Measurements from ENCODE around the gene TLN1. TPM values are rescaled to one million over a fixed set of nuclear protein-coding genes. Genes with fewer than 3 reads are reported as not detected.

TLN1 gene
- total RNA-seq, 1 experiment from 2014 or later: 173 TPM

- H3K4me3 ChIP-seq (ENCODE audit: low read depth, low read length, poor library complexity, severe bottlenecking): no peak overlapping the region
- TF ChIP-seq CTCF (conservative IDR thresholded peaks at IDR 0.05; ENCODE audit: low read depth, low read length) (no peak), EZH2 (IDR thresholded peaks at IDR 0.05; ENCODE audit: borderline replicate concordance, low read depth, low read length, poor library complexity, severe bottlenecking) (no peak)
- BruUV-seq (replicated peaks): no TSS peak
- peaks cover 8% of the 10 kb centered on the region for H3K36me3 ChIP-seq (ENCODE audit: insufficient read depth, low read length, poor library complexity, severe bottlenecking)
- peaks cover 21% of the 10 kb centered on the region for H3K4me1 ChIP-seq (ENCODE audit: insufficient read depth, low read length, poor library complexity, severe bottlenecking)
- no peak for DNase-seq (ENCODE audit: low spot score)
- POLR2A ChIA-PET (ENCODE audit: low non-redundant PET): no interaction called here
- no peaks in the 10 kb centered on the region for H3K27me3 ChIP-seq (replicated peaks; ENCODE audit: insufficient read depth, low read depth, low read length, poor library complexity)
- no peaks in the 10 kb centered on the region for H3K9me3 ChIP-seq (ENCODE audit: low read depth, low read length, poor library complexity, severe bottlenecking)
- H3K27ac ChIP-seq (ENCODE audit: low read depth, low read length, poor library complexity, severe bottlenecking): no peak overlapping the region
- intact Hi-C loops (cut with micrococcal nuclease; ENCODE audit: unreplicated experiment): no loop called here
- CTCF ChIA-PET: no interaction called here
These were observed 2.9 kb downstream of the TLN1 start for GRCh38 chr9:35729101-35729500.

GRCh38 chr9:35728041-35728971 is 3.7 kb downstream of the TLN1 start:
- H3K36me3 ChIP-seq (ENCODE audit: insufficient read depth, low read length, poor library complexity, severe bottlenecking): peaks cover 16% of the 10 kb centered on the region
- TF ChIP-seq CTCF (conservative IDR thresholded peaks at IDR 0.05; ENCODE audit: low read depth, low read length): no peak
- TF ChIP-seq EZH2 (IDR thresholded peaks at IDR 0.05; ENCODE audit: borderline replicate concordance, low read depth, low read length, poor library complexity, severe bottlenecking): no peak
- H3K4me3 ChIP-seq (ENCODE audit: low read depth, low read length, poor library complexity, severe bottlenecking): no peak overlapping the region
- no peaks in the 10 kb centered on the region for H3K27me3 ChIP-seq (replicated peaks; ENCODE audit: insufficient read depth, low read depth, low read length, poor library complexity)
- DNase-seq (ENCODE audit: low spot score): no peak
- peaks cover 21% of the 10 kb centered on the region for H3K4me1 ChIP-seq (ENCODE audit: insufficient read depth, low read length, poor library complexity, severe bottlenecking)
- ChIA-PET POLR2A (ENCODE audit: low non-redundant PET) (interaction anchor here (0.5 kb wide), 1 partner anchor 1732 kb away, joined by 6 read pairs; no protein-coding TSS in a partner anchor), CTCF (interaction anchor here (0.6 kb wide), 1 partner anchor 18 kb away, joined by 3 read pairs; no protein-coding TSS in a partner anchor)
- H3K9me3 ChIP-seq (ENCODE audit: low read depth, low read length, poor library complexity, severe bottlenecking): no peaks in the 10 kb centered on the region
- intact Hi-C loops (cut with micrococcal nuclease; ENCODE audit: unreplicated experiment): no loop called here
- H3K27ac ChIP-seq (ENCODE audit: low read depth, low read length, poor library complexity, severe bottlenecking): peak overlapping the region; percentile 59
- BruUV-seq (replicated peaks): no TSS peak

GRCh38 chr9:35727676-35728040 is 4.3 kb downstream of the TLN1 start:
- Histone ChIP-seq H3K27me3 (replicated peaks; ENCODE audit: insufficient read depth, low read depth, low read length, poor library complexity) (no peaks in the 10 kb centered on the region), H3K4me1 (ENCODE audit: insufficient read depth, low read length, poor library complexity, severe bottlenecking) (peaks cover 21% of the 10 kb centered on the region), H3K27ac (ENCODE audit: low read depth, low read length, poor library complexity, severe bottlenecking) (peak overlapping the region; percentile 59), H3K4me3 (ENCODE audit: low read depth, low read length, poor library complexity, severe bottlenecking) (no peak overlapping the region), H3K9me3 (ENCODE audit: low read depth, low read length, poor library complexity, severe bottlenecking) (no peaks in the 10 kb centered on the region), H3K36me3 (ENCODE audit: insufficient read depth, low read length, poor library complexity, severe bottlenecking) (peaks cover 20% of the 10 kb centered on the region)
- BruUV-seq (replicated peaks): no TSS peak
- POLR2A ChIA-PET (ENCODE audit: low non-redundant PET): interaction anchor here (0.5 kb wide), 1 partner anchor 1733 kb away, joined by 6 read pairs; no protein-coding TSS in a partner anchor
- DNase-seq (ENCODE audit: low spot score): no peak
- no peak for TF ChIP-seq CTCF (conservative IDR thresholded peaks at IDR 0.05; ENCODE audit: low read depth, low read length)
- TF ChIP-seq EZH2 (IDR thresholded peaks at IDR 0.05; ENCODE audit: borderline replicate concordance, low read depth, low read length, poor library complexity, severe bottlenecking): no peak
- CTCF ChIA-PET: interaction anchor here (0.6 kb wide), 1 partner anchor 17 kb away, joined by 3 read pairs; no protein-coding TSS in a partner anchor
- intact Hi-C loops (cut with micrococcal nuclease; ENCODE audit: unreplicated experiment): no loop called here

Measured in A673 (cell line).